Right renal cortex interstitium (tissue), 3 donors: ENCODE measurements around the gene STUM. TPM values are rescaled to one million over a fixed set of nuclear protein-coding genes. Genes with fewer than 3 reads are reported as not detected.
"Not testable (repeated sequence)": the region's sequence is repeated elsewhere in the genome, so short reads cannot be mapped to it uniquely, and the experiment has no call there.

Source experiments
- DNase-seq, 3 donors: peaks; one replicate each; pipeline ENCODE4 v3.0.0-alpha.2; 2013; ENCODE audit warnings: low read depth in 3 of 3, low spot score in 2 of 3
- polyA plus RNA-seq, 3 donors: library from polyadenylated mRNA; unstranded; fragments of 120-200 nt; gene quantifications; one replicate each; pipeline ENCODE4 v1.2.1, GENCODE V29; 2013; ENCODE audit not compliant: insufficient read length in 3 of 3

STUM gene
- polyA plus RNA-seq, 3 donors, result 0.86 to 1.2 (median 0.94) TPM

DNA sequence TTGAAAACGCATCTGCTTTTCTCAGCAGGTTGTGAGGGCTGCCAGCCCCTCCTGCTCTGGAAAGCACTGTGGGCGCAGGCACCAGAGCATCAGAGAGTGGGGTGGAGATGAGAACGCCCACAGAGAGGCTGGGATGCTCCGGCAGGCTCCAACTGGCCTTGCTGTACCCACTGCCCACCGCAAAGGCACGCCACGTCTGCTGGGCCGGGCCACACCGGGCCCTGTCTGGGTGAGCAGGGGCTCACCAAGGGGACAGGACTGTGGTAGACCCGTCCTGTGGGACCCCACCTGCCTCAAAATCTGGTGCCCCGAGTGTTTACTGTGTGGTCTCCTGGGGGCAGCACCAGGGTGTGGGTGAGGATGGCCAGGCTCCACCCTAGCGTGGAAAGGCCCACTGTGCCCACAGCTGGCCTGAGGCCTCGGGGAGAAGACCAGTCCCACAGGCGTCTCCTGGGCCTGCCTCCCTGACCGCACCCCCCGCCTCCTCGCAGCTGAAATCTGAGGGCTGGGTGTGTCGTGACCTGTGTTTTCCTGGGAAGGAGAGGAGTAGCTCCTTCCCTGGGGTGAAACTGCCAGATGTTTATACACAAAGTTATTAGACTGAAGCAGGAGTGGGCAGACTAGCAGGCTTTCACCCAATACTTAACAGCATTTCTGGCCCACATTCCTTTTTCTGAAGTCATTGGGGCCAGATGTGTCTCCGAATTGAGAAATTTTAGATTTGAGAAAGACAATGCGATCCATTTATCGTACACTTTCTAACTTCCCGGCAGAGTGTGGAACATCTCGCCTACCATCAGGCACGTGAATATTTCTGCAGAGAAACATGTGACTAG is 53.8 kb downstream of the STUM start:
- no peak for DNase-seq

DNA sequence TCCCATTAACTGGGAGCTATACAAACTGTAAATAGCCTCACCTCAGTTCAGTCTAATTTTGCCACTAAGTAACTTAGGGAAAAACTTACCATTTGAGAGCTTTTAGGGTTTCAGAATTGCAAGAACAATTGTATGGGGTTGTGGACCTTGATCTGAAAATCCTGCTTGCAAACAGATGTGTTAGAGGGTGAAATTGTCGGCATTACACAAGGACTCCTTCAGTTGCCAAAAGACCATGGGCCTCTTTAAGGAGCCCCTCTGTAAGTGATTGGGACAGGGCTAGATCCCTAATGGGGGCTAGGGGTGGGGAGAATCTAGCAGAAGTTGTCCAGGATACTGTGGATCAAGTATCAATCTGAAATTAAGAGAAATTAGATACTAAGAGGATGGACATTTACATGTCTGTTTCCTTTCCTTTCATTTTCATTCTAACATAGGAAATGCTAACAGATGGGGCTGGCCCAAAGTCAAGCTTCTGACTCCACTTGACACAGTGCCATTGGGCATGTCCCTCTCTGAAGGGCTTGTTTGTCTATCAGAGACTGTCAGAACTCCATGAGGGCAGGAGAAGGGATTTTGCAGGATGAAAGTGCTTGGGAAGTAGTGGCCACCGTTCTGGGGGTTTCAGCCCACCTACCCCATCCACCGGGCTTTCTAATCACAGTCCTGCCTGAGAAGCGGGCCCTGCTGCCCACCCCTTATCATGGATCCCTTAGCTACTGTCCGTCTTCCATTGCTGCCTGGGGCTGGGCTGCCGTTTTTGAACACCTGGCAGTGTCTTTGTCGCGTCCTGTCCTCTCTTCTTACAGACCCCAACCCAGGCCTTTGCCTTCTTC is 54.7 kb downstream of the STUM start:
- no peak for DNase-seq

DNA sequence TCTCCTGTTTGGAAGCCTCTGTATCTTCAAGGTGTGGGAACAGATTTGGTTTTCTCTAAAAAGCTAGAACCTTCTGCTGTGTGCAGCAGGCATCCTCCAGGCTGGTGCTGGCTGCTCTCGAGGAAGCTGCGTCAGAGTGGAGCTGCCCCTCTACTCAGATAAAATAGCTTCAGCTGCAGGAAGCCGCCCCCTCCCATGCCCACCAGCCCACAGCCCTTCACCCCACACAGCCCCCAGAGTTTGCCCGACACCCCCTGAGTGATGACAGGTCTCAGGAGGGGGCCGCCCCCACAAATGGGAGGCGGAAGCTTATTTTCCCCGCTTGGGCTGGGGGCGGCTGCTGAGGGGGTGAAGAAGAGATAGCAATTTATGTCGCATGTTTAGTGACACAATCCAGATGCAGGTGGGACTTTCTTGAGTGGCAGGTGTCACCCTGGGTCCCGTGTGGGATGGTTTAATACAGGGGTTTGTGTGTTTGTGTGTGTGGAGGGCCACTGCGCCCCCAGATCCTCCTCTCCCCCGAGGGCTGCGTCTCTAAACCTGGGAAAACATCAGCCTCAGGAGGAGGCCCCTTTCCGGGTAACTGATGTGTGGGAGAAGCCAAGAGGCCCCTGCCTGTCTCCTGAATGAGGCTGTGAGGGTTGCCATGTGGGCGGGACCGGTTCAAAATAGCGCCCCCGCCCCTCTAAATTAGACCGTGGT is 55.4 kb downstream of the STUM start:
- DNase-seq, result no peak

DNA sequence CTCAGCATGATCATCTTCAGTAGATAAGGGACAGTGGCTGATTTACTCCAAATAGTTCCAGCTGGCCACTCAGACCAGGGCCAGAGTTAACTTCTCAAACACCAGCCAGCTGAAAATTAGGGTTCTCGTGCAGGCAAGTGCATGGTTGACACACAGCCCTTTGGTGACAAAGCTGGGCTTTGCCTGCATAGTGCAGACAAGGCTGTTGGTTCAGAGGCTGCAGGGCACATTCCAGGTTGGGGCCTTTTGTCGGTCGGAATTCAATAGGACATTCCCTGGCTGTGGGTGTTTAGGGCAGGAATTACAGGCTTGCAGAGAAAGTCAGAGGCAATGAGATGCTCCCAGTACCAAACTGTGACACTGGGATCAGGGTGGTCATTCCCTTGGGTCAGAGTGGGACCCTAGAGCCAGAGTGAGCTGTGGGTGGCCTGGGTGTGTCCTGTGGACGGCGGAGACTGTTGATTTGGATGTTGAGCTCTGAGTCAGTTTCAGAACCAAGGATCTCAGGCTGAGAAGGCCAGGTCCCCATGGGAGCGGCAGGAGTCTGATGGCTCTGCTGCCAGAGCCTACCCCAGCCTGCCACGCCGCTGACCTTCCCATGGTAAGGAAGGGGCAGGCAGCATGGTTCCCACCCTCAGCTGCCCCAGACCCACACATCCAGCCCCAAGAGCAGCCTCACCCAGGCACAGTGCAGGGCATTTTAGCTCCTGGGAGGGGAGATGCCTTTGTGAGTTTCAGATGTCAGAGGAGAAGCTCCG is 56.2 kb downstream of the STUM start:
- DNase-seq, result no peak

DNA sequence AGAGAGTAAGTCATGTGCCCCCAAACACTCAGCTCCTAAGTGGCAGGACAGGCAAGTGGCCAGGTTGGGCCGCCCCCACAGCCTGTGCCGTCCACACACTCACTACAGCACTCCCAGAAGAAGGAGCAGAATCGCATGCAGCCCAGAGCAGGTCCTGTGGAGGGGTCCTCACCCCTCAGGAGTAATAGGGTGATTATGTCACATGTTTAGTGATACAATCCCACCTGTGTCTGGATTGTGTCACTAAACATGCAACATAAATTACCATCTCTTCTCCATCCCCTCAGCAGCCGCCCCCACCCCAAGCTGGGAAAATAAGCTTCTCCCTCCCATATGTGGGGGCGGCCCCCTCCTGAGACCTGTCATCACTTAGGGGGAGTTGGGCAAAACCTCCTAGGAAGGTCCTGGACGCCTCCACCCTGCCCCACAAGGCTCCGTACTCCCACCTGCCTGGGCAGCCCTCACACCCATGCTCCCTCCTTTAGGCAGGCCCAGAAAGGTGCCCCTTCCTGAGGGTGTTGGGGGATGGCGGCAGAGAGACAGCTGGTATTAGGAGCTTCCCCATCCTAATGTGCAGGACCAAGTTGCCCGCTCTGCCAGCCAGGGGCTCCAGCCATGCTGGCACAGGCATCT is 56.9 kb downstream of the STUM start:
- DNase-seq, result no peak

DNA sequence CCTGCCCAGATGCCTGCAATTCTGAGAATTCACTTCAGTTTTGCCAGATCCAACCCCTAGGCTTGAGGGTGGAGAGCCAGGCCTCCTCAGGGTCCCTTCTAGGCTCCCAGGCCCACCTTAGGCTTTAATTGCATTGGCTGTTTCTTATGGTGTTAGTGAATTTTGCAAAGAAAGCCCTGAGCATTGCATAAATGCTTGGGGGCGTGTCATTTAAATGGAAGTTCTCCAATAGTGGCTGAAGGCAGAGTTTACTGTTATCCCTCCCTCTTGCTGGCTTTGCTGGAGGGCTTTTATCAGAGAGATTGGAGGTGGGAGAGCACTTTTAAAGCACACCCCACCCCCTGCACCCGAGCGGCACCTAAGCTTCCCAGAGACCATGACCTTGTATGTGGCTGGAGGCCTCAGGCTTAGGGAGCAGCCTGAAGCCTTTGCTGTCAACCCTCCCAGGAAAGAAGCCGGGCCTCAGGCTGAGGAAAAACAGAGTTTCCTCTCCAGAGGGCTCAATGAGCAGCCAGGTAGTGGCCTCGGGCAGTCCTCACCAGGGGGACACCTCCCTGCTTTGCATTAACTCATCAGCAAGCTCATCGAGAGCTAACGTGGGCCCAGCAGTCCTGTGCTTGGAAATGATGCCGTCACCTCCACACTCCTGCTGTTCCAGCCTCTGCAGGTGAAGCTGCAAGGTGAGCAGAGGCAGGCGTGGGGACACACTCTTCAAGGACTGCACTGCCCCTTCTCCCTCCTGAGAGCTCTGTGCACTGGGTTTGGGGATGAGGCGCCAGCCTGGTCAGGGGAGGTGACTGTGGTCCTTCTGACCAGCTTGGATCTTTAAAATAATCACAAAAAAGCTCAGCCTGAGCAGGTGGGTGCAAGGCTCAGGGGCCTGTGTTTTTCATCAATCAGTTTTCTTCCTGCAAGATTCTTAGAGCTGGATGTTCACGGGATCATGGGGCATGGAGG is 58.0 kb downstream of the STUM start:
- no peak for DNase-seq

DNA sequence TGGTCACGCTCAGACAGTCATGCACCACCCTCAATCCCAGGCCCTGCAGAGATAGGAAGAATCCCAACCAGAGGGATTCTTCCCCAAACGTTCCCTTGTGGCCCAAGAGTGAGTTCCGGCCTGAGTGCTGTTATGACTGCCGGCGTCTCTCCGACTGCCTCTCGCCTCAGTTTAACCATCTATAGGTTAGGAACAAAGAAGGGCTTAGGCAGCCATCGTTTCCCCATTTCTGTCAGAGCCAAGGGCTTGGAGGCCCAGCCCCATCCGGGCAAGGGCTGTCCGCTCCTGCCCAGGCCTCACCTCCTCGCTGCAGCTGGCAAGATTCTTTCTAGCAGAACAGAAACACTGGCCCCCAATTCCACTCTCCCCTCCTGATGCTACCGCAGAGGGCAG is 58.7 kb downstream of the STUM start:
- no peak for DNase-seq

DNA sequence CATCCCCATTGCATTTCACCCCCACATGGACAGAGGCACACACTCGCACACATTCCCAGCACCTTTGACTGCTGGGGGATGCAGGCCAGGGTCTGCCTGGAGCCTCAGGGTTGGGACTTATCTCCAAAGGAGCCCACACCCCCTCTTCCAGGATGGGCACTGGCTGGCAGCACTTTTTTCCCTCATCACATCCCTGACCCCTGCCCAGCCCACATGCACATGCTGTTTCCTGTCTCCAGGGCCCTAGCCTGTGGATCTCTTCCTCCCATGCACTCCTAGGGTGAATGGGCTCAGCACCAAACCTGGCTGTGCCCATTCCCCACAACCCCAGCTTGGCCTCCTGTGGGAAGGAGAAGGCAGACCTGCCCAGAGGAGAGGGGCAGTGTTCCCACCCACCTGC is 59.3 kb downstream of the STUM start:
- no peak for DNase-seq

DNA sequence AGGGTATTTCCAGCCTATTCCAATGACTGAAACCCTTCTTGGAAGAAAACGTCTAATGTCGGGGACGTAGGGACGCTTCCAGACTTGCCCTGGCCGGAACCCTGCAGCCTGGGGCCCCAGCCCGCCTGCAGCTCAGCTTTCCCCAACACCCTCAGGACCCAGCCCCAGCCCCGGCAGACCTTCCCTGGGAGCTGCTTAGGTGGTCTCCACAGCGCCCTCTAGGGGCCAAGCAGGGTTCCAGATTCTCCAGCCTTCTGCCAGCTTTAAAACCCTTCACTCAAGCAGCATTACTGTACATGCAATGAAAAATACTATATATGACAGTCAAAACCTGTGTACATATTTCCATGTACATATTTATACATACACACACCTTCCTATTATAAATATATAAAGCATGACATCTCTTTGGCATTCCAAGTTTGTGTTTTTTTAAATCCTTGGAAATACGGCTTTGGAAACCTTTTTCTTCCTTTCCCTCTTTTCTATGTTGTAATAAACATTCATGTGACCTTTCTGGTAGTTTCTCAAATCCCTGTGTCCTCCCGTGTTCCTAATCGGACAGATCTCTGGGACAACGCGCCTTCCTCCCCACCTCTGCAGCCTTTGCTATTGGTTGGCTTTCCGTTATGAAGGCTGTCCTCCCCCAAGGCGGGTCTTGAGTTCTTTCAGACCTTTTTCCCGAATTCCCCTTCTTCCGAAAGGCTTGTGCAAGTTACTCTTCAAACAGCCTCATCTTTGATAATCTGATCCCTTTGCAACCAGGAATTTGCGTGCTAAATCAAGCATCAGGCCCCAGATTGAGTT is 60.3 kb downstream of the STUM start:
- DNase-seq, result peak in 1 of 3 donors; percentile 41

DNA sequence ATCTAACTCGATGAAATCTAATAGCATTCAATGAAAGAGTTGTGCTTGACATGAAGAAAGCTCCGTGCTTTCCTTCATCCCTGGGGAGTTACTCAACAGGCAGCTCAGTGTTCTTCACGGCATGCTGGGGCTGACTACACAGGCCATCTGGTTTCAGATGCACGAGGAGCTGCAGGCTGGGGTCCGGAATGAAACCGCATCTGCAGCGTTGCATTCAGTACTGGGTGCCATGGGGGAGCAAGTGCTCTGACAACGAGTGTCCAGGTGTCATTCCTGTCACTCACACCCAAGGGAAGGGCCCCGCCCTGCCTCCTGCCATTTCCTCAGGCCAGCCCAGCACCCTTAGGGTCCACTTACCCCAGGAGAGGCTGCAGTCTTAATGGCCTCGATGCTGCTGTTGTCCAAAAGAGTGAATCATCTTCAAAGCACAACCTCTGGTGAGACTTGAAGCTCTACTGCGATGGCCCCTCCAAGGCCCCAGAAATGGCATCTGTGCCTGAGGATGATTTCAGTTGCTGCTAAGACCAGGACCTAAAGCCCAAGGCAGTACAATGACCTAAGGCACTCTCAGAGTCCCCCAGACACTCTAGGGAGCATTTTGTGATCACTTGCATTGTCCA is 61.4 kb downstream of the STUM start:
- DNase-seq, result no peak

DNA sequence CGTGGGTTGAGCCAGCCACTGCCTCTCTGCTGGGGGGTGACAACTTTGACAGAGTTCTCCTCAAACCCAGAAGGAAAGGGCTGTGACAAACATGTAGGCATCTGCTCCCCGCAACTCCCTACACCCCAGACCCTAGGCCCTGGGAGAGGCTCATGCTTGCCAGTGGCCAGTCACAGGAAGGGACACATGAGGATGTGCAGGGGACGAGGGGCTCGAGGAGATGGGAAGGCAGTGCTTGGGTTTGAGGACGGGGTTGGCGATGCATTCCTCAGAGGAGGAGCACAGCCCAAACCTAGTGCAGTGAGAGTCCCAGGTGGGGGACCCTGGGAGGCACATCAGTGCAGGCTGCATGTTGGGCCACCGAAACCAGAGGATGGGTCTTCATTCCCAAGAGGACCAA is 62.1 kb downstream of the STUM start:
- no peak for DNase-seq

DNA sequence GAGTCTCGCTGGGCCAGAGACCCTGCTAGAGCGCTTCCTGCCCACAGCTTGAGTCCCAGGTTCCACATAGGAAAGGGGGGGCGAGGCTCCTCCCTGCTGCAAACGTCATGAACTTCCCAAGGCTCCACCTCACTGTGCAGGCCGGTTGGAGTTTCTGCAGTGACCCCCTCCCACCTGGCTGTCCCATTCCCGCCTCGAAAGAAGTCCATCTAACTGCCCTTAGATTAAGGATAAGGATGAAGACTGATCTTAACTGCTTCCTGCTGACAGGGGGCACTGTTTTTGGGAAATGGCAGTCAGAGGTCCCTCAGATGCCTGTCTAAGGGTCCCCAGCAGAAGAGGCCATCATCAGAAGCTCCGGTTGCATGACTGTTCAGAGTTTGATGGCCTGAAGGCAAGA is 62.7 kb downstream of the STUM start:
- DNase-seq, result no peak

DNA sequence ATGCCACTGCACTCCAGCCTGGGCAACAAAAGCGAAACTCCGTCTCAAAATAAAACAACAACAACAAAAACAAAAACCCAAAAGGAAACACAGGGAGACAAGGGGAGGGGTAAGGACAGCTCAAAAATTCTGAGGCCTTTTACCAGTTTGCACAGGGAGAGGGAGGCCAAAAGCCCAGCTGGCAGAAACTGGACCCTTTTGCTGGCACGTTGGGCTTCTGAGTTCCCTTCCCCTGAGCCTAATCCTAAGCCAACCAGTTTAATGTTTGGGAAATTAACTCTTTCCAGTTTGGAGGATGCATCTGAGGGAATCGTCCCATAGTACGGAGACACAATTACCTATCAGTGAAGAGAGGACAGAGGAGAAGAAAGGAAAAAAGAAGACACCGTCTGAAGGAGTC is 63.4 kb downstream of the STUM start:
- not testable (repeated sequence) for DNase-seq

DNA sequence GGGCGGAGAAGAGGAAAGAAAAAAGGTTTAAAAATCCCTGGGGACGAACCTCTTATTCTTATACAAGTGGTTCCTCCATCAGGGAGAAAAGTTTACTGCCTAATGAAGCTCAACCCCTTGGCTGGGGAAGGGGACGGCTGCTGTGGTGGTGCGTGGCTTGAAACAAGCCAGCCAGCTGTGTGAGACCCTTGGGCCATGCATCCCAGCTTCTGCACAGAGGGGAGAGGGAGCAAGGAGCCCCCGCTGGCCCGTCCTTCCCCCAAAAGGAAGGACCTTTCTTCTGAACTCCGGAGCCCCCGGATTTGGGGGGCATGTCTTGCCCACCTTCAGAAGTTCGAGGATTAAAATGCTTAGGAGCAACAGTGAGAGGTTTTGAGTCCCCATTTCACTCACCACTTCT is 67.3 kb downstream of the STUM start:
- no peak for DNase-seq

DNA sequence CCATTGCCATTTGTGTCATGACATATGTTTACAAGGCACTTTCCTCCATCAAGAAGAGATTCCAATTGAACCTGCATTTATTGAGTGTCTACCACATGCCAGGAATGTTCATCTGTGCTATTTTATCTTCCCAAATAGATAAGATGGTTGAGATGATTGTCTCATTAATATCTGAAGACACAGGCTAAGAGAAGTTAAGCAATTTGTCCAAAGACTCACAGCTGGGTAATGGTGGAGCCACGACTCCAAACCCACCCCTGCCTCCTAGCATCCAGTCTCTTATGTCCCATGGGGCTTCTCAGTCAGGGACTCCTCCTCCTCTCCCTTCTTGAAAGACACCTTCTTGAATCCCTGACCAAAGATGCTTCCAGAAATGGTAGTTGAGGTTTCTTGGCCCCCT is 68.1 kb downstream of the STUM start:
- DNase-seq, result no peak

DNA sequence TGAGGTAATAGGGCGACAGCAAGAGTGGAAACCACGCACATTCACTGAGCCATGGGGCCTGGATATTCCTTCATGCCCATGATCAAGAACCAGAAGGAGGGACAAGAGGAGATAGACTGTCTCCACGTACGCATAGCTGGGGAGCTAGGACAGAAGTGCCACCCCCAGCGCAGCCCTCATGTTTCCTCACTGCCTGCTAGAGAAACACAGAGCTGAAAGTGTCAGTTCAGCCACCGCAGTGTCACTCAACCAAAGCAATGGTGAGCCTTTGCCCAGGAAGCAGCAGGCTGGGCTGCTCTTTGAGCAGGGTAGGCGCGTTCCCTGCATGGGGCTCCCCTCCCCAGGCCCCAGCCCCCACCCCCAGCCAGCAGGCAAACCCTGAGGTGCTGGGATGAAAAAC is 68.5 kb downstream of the STUM start:
- DNase-seq, result no peak

DNA sequence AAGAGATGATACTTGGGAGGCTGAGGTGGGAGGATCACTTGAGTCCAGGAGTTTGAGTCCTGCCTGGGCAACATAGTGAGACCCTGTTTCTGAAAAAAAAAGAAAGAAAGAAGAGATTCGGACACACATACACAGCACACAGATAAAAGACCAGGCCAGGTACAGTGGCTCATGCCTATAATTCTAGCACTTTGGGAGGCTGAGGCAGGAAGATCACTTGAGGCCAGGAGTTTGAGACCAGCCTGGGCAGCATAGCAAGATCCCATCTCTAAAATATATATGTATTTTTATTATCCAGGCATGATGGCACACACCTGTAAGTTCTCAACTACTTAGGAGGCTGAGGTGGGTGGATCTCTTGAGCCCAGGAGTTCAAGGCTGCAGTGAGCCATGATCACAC is 69.2 kb downstream of the STUM start:
- not testable (repeated sequence) for DNase-seq

DNA sequence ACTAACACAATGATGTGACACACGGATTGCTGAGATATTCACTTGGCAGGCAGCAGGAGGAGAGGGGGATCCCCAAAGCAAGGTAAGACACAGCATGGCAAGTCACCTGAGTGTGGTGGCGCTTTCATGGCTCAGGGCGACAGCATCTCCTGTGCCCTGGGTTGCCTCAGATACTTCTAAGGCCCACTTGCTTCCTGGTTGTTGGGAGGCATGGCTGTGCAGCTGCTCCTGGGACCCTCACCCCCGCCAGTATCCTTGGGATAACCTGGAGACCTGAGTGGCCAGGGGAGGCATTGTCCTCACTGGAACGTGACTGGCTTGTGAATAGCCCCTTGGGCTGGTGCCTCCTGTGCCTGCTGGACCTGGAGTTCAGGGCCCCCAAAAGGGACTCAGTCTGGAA is 69.8 kb downstream of the STUM start:
- DNase-seq, result no peak
